ENCODE measurements around the gene TDRD15. TPM values are rescaled to one million over a fixed set of nuclear protein-coding genes. Genes with fewer than 3 reads are reported as not detected.
A peak's percentile ranks its signal among the peaks of the same experiment; 100 is the strongest.

TDRD15 gene
- total and polyA plus RNA-seq, 4 donors: 0.09 to 0.75 (median 0.42) TPM

DNA sequence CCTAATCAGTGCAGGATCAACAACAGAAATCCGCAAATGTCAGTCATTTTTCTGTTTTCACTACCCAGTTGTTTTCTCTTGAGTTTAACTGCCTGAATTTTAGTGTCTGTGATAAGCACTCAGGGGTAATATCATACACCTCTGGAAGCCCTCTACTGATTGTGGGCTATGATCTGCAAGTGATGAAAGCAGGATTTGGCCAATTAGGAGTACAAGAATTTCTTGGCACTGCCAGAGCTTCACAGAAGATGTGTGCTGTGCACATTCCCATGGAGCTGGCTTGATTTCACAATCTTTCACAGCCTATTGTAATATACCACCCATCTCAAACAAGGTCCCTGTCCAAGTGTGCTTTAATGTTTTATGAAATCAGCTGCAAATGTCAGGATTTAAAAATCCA lies 27.3 kb upstream of the TDRD15 start:
- TF ChIP-seq NR2F2 (IDR thresholded peaks at IDR 0.05): no peak
- TF ChIP-seq, protein P1, sequence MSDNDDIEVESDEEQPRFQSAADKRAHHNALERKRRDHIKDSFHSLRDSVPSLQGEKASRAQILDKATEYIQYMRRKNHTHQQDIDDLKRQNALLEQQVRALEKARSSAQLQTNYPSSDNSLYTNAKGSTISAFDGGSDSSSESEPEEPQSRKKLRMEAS (IDR thresholded peaks at IDR 0.05): no peak
- peak; percentile 62 for TF ChIP-seq YY1 (IDR thresholded peaks at IDR 0.05)
- TF ChIP-seq, protein P2, sequence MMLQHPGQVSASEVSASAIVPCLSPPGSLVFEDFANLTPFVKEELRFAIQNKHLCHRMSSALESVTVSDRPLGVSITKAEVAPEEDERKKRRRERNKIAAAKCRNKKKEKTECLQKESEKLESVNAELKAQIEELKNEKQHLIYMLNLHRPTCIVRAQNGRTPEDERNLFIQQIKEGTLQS (IDR thresholded peaks at IDR 0.05): peak; percentile 74
- TF ChIP-seq HNF4A (conservative IDR thresholded peaks at IDR 0.05): peak; percentile 51 to 81
- no peak for TF ChIP-seq CTCF (IDR thresholded peaks at IDR 0.05; ENCODE audit: low read depth, low read length, missing input control)
- TF ChIP-seq, protein P3, sequence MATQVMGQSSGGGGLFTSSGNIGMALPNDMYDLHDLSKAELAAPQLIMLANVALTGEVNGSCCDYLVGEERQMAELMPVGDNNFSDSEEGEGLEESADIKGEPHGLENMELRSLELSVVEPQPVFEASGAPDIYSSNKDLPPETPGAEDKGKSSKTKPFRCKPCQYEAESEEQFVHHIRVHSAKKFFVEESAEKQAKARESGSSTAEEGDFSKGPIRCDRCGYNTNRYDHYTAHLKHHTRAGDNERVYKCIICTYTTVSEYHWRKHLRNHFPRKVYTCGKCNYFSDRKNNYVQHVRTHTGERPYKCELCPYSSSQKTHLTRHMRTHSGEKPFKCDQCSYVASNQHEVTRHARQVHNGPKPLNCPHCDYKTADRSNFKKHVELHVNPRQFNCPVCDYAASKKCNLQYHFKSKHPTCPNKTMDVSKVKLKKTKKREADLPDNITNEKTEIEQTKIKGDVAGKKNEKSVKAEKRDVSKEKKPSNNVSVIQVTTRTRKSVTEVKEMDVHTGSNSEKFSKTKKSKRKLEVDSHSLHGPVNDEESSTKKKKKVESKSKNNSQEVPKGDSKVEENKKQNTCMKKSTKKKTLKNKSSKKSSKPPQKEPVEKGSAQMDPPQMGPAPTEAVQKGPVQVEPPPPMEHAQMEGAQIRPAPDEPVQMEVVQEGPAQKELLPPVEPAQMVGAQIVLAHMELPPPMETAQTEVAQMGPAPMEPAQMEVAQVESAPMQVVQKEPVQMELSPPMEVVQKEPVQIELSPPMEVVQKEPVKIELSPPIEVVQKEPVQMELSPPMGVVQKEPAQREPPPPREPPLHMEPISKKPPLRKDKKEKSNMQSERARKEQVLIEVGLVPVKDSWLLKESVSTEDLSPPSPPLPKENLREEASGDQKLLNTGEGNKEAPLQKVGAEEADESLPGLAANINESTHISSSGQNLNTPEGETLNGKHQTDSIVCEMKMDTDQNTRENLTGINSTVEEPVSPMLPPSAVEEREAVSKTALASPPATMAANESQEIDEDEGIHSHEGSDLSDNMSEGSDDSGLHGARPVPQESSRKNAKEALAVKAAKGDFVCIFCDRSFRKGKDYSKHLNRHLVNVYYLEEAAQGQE (IDR thresholded peaks at IDR 0.05): peak; percentile 86
- no peak for TF ChIP-seq EGR1 (IDR thresholded peaks at IDR 0.05; ENCODE audit: low read depth in 2 of 2)
- TF ChIP-seq GABPA (IDR thresholded peaks at IDR 0.05 in 1 of 2, conservative IDR thresholded peaks at IDR 0.05 in 1 of 2): no peak
- TF ChIP-seq FOXA2 (IDR thresholded peaks at IDR 0.05): no peak
- TF ChIP-seq TAF1 (conservative IDR thresholded peaks at IDR 0.05): peak; percentile 97
- TF ChIP-seq ZBTB33 (IDR thresholded peaks at IDR 0.05): peak; percentile 78
- TF ChIP-seq RXRA (IDR thresholded peaks at IDR 0.05): peak; percentile 39 to 69
- peak; percentile 63 for TF ChIP-seq SP1 (IDR thresholded peaks at IDR 0.05)
- TF ChIP-seq RAD21 (IDR thresholded peaks at IDR 0.05): peak; percentile 29 to 52
- peak; percentile 63 for TF ChIP-seq FOXA1 (IDR thresholded peaks at IDR 0.05)
- peak; percentile 35 for TF ChIP-seq HNF4G (IDR thresholded peaks at IDR 0.05)
- TF ChIP-seq JUND (IDR thresholded peaks at IDR 0.05): peak in 1 of 2 donors; percentile 56
- Histone ChIP-seq H3K4me3 (ENCODE audit: low read depth in 1 of 3, low read length in 3 of 3) (peak overlapping the region; percentile 59 to 93 (median 76)), H3K9me3 (ENCODE audit: control insufficient read depth in 4 of 4, low read length in 3 of 4) (no peaks in the 10 kb centered on the region), H3K27me3 (ENCODE audit: control insufficient read depth in 4 of 4, insufficient read depth in 4 of 4, low read length in 3 of 4) (no peaks in the 10 kb centered on the region), H3K9ac (ENCODE audit: low read depth in 1 of 2, low read length in 2 of 2) (peak overlapping the region; percentile 75 to 93), H3K4me1 (ENCODE audit: control insufficient read depth in 4 of 4, insufficient read depth in 4 of 4, low read length in 3 of 4) (peaks cover 7 to 48% (median 37%) of the 10 kb centered on the region in 4 donors), H3K36me3 (ENCODE audit: control insufficient read depth in 4 of 4, insufficient read depth in 3 of 4, low read depth in 1 of 4, low read length in 3 of 4) (no peaks in the 10 kb centered on the region), H3K27ac (ENCODE audit: low read depth in 1 of 2, low read length in 2 of 2) (peak overlapping the region; percentile 88 to 95)
- DNase-seq (ENCODE audit: low spot score): no peak
- 46% methylated on average over 1 of the region's 1 CpG for WGBS
